CD14-positive monocyte (primary cell): ENCODE measurements around the gene ACVRL1. TPM values are rescaled to one million over a fixed set of nuclear protein-coding genes. Genes with fewer than 3 reads are reported as not detected.
A peak's percentile ranks its signal among the peaks of the same experiment; 100 is the strongest.

Source experiments
- DNase-seq, 3 donors: peaks; one replicate each; pipeline ENCODE4 v3.0.0-alpha.2; 2011 to 2022
- H2AFZ ChIP-seq: 2 replicates; pipeline ENCODE4 v1.6.0; 2012; ENCODE audit warnings: mild to moderate bottlenecking, low read depth, low read length, inconsistent platforms; ENCODE audit not compliant: insufficient read depth, poor library complexity, severe bottlenecking
- H3K27ac ChIP-seq, 2 donors: 1 replicate in 1 of 2; 2 replicates in 1 of 2; pipeline ENCODE4 v1.5.1; 2012 to 2013; ENCODE audit warnings: low read length in 2 of 2, control low read depth in 1 of 2, inconsistent platforms in 1 of 2, low read depth in 1 of 2, mild to moderate bottlenecking in 1 of 2
- H3K27me3 ChIP-seq, 2 donors: one replicate each; pipeline versions ENCODE4 v1.6.0 to v1.6.1; 2011 to 2013; ENCODE audit warnings: low read length in 2 of 2; ENCODE audit not compliant: control insufficient read depth in 2 of 2, insufficient read depth in 2 of 2
- H3K36me3 ChIP-seq, 2 donors: replicated peaks in 1 of 2; 1 replicate in 1 of 2; 2 replicates in 1 of 2; pipeline versions ENCODE4 v1.5.1 to v1.6.1; 2012 to 2013; ENCODE audit warnings: low read length in 2 of 2, control low read depth in 1 of 2, inconsistent platforms in 1 of 2, mild to moderate bottlenecking in 1 of 2; ENCODE audit not compliant: insufficient read depth in 2 of 2, control insufficient read depth in 1 of 2
- H3K4me1 ChIP-seq, 2 donors: 1 replicate in 1 of 2; 2 replicates in 1 of 2; pipeline versions ENCODE4 v1.5.1 to v1.6.1; 2012 to 2013; ENCODE audit warnings: low read length in 2 of 2, control low read depth in 1 of 2, inconsistent platforms in 1 of 2, mild to moderate bottlenecking in 1 of 2, moderate library complexity in 1 of 2; ENCODE audit not compliant: insufficient read depth in 2 of 2, control insufficient read depth in 1 of 2
- H3K4me2 ChIP-seq: replicated peaks from 2 replicates; pipeline ENCODE3; 2012; ENCODE audit warnings: low read length, moderate library complexity, mild to moderate bottlenecking; ENCODE audit not compliant: poor library complexity, severe bottlenecking; ENCODE audit errors: extremely low read depth
- H3K4me3 ChIP-seq, 3 experiments: fragments of 200-600 bp in 1 of 3; sonication (generic) in 1 of 3; replicated peaks in 1 of 3; 1 replicate in 2 of 3; 2 replicates in 1 of 3; pipeline ENCODE4 v1.5.1; 2011 to 2013; ENCODE audit warnings: low read length in 3 of 3, mild to moderate bottlenecking in 3 of 3, control low read depth in 2 of 3, low read depth in 2 of 3, inconsistent platforms in 1 of 3, moderate library complexity in 1 of 3
- H3K79me2 ChIP-seq: 2 replicates; pipeline ENCODE4 v1.6.0; 2012; ENCODE audit warnings: mild to moderate bottlenecking, control low read depth, inconsistent platforms, low read length, moderate library complexity; ENCODE audit not compliant: insufficient read depth
- H3K9ac ChIP-seq: 2 replicates; pipeline ENCODE4 v1.6.0; 2017; ENCODE audit warnings: low read length, mild to moderate bottlenecking; ENCODE audit not compliant: insufficient read depth, poor library complexity, severe bottlenecking
- H3K9me3 ChIP-seq, 2 donors: replicated peaks in 1 of 2; 1 replicate in 1 of 2; 2 replicates in 1 of 2; pipeline versions ENCODE4 v1.5.1 to v1.6.1; 2012 to 2013; ENCODE audit warnings: low read length in 2 of 2, control low read depth in 1 of 2; ENCODE audit not compliant: control insufficient read depth in 1 of 2, insufficient read depth in 1 of 2
- H4K20me1 ChIP-seq: 2 replicates; pipeline ENCODE4 v1.6.0; 2012; ENCODE audit warnings: mild to moderate bottlenecking, low read length, control low read depth, moderate library complexity; ENCODE audit not compliant: insufficient read depth
- H3K27ac Mint-ChIP-seq, 7 donors: one replicate each; pipeline ENCODE4 v1.8.0; 2020; ENCODE audit warnings: mild to moderate bottlenecking in 7 of 7, mixed read lengths in 7 of 7, moderate library complexity in 6 of 7, inconsistent platforms in 2 of 7
- H3K27me3 Mint-ChIP-seq, 3 donors: one replicate each; pipeline ENCODE4 v1.8.0; 2021 to 2022; ENCODE audit warnings: low read depth in 3 of 3, mild to moderate bottlenecking in 3 of 3, mixed read lengths in 3 of 3, moderate library complexity in 3 of 3, inconsistent platforms in 1 of 3
- H3K36me3 Mint-ChIP-seq, 2 donors: one replicate each; pipeline ENCODE4 v1.8.0; 2020; ENCODE audit warnings: mixed read lengths in 2 of 2, inconsistent platforms in 1 of 2, mild to moderate bottlenecking in 1 of 2
- H3K4me1 Mint-ChIP-seq: one replicate; pipeline ENCODE4 v1.8.0; 2020; ENCODE audit warnings: mild to moderate bottlenecking, mixed read lengths
- H3K4me3 Mint-ChIP-seq, 2 donors: one replicate each; pipeline ENCODE4 v1.8.0; 2020; ENCODE audit warnings: mild to moderate bottlenecking in 2 of 2, mixed read lengths in 2 of 2, moderate library complexity in 1 of 2
- H3K9me3 Mint-ChIP-seq, 7 donors: one replicate each; pipeline ENCODE4 v1.8.0; 2020 to 2022; ENCODE audit warnings: mixed read lengths in 7 of 7, mild to moderate bottlenecking in 6 of 7, moderate library complexity in 6 of 7, inconsistent platforms in 2 of 7
- CTCF ChIP-seq: fragments of 200-600 bp; IDR thresholded peaks from one replicate; pipeline ENCODE4 v1.8.0; 2022; ENCODE audit warnings: antibody characterized with exemption, mild to moderate bottlenecking
- WGBS: methylation state at CpG from one replicate; pipeline ENCODE4 v1.1.5; 2013; ENCODE audit warnings: missing lambda C conversion rate; ENCODE audit not compliant: insufficient coverage; 5-methylcytosine and 5-hydroxymethylcytosine counted together
- intact Hi-C, 2 donors: fragments of 100-400 bp; cut with micrococcal nuclease; formaldehyde crosslinking; loops; one replicate each; pipeline versions ENCODE4 v1.15.0 to v1.15.1; 2023
- polyA plus RNA-seq, 3 donors: library from polyadenylated mRNA; depleted of rRNA in 1 of 3; unstranded in 2 of 3; stranded (reverse) in 1 of 3; fragments of 300-500 nt in 2 of 3; fragments of >200 nt in 1 of 3; fragmentation: Illumina TruSeq in 2 of 3; gene quantifications; 1 replicate in 2 of 3; 2 replicates in 1 of 3; pipeline ENCODE4 v1.2.3, GENCODE V29; 2012 to 2021

ACVRL1 gene
- polyA plus RNA-seq, 3 donors, result 1.5 to 3.6 (median 2.0) TPM

GRCh38 chr12:51895378-51896135, 11.7 kb upstream of the ACVRL1 start:
- no peaks in the 10 kb centered on the region for H3K4me1 ChIP-seq
- peaks cover 0 to 1% (median 0%) of the 10 kb centered on the region in 7 donors for H3K9me3 Mint-ChIP-seq
- peaks cover 2% of the 10 kb centered on the region for H3K4me1 Mint-ChIP-seq
- no peaks in the 10 kb centered on the region for H3K79me2 ChIP-seq
- no peak overlapping the region for H3K4me3 Mint-ChIP-seq
- H3K27ac ChIP-seq, result no peak overlapping the region
- H3K9me3 ChIP-seq, result no peaks in the 10 kb centered on the region
- no peak overlapping the region for H2AFZ ChIP-seq
- no peaks in the 10 kb centered on the region for H3K27me3 ChIP-seq
- TF ChIP-seq CTCF, result no peak
- H3K36me3 ChIP-seq, result no peaks in the 10 kb centered on the region
- peaks cover 0 to 3% (median 1%) of the 10 kb centered on the region in 3 donors for H3K27me3 Mint-ChIP-seq
- no peaks in the 10 kb centered on the region for H3K36me3 Mint-ChIP-seq
- WGBS, result 91% methylated on average over 6 of the region's 8 CpGs
- intact Hi-C loops, result no loop called here
- no peak overlapping the region for H3K4me3 ChIP-seq
- no peak overlapping the region for H3K9ac ChIP-seq
- no peak overlapping the region for H3K4me2 ChIP-seq
- H4K20me1 ChIP-seq, result no peaks in the 10 kb centered on the region
- DNase-seq, result no peak
- peak overlapping the region in 2 of 7 donors; percentile 33 to 72 for H3K27ac Mint-ChIP-seq

- Histone ChIP-seq H3K36me3 (no peaks in the 10 kb centered on the region), H3K9ac (no peak overlapping the region), H4K20me1 (no peaks in the 10 kb centered on the region), H2AFZ (no peak overlapping the region), H3K27ac (no peak overlapping the region), H3K4me2 (no peak overlapping the region), H3K79me2 (no peaks in the 10 kb centered on the region), H3K9me3 (no peaks in the 10 kb centered on the region), H3K4me3 (no peak overlapping the region), H3K27me3 (no peaks in the 10 kb centered on the region), H3K4me1 (no peaks in the 10 kb centered on the region)
- no peak for DNase-seq
- 88% methylated on average over 3 of the region's 3 CpGs for WGBS
- TF ChIP-seq CTCF, result no peak
- Mint-ChIP-seq H3K9me3 (peaks cover 0 to 1% (median 0%) of the 10 kb centered on the region in 7 donors), H3K4me1 (peaks cover 2% of the 10 kb centered on the region), H3K4me3 (no peak overlapping the region), H3K27me3 (peaks cover 0 to 3% (median 3%) of the 10 kb centered on the region in 3 donors), H3K36me3 (no peaks in the 10 kb centered on the region), H3K27ac (no peak overlapping the region)
- intact Hi-C loops, result no loop called here
Measured at GRCh38 chr12:51896236-51896635, 11.1 kb upstream of the ACVRL1 start.
